PC-3 (cell line): ENCODE results near the gene NUTF2. TPM values are rescaled to one million over a fixed set of nuclear protein-coding genes. Genes with fewer than 3 reads are reported as not detected.

ENCODE experiments used
- ATAC-seq: fragments of 200-7000 bp; cut with Tn5 transposase; 2 replicates; pipeline ENCODE4 v1.9.1; 2020; ENCODE audit warnings: mild to moderate bottlenecking, moderate library complexity
- BruUV-seq: library from RNA; stranded (reverse); fragments of 400-500 nt; replicated peaks from 2 replicates; lab custom pipeline; 2021; lab: Mats Ljungman, UMichigan
- CTCF ChIA-PET: fragments of 300-600 bp; sonication (Branson Sonifier 250); formaldehyde crosslinking; loops from one replicate; lab custom pipeline; 2022; ENCODE audit warnings: antibody characterized with exemption; lab: Charles Lee
- POLR2A ChIA-PET: fragments of 300-600 bp; sonication (Branson Sonifier 250); formaldehyde crosslinking; loops from one replicate; lab custom pipeline; 2022; ENCODE audit warnings: antibody characterized with exemption; ENCODE audit not compliant: unreplicated experiment; lab: Charles Lee
- DNase-seq: peaks from one replicate; pipeline ENCODE4 v3.0.0-alpha.2; 2015
- H2AFZ ChIP-seq: fragments of 300-600 bp; sonication (generic); 2 replicates; pipeline ENCODE4 v1.6.0; 2016; ENCODE audit warnings: antibody characterized with exemption, low read length
- H3F3A ChIP-seq: fragments of 300-600 bp; sonication (generic); one replicate; pipeline ENCODE4 v1.6.0; 2017; ENCODE audit warnings: antibody characterized with exemption, low read length, control low read depth, mild to moderate bottlenecking; ENCODE audit not compliant: unreplicated experiment
- H3K27ac ChIP-seq: fragments of 300-600 bp; sonication (generic); 2 replicates; pipeline ENCODE4 v1.5.1; 2016; ENCODE audit warnings: mild to moderate bottlenecking, low read length
- H3K27me3 ChIP-seq: fragments of 300-600 bp; sonication (generic); 2 replicates; pipeline ENCODE4 v1.6.1; 2016; ENCODE audit warnings: low read length, mixed read lengths
- H3K36me3 ChIP-seq: fragments of 300-600 bp; sonication (generic); 2 replicates; pipeline ENCODE4 v1.6.1; 2016; ENCODE audit warnings: low read depth, mixed run types, low read length, mixed read lengths
- H3K4me1 ChIP-seq: fragments of 300-600 bp; sonication (generic); 2 replicates; pipeline ENCODE4 v1.5.1; 2016; ENCODE audit warnings: low read length; ENCODE audit not compliant: insufficient read depth
- H3K4me2 ChIP-seq: fragments of 300-600 bp; sonication (generic); 2 replicates; pipeline ENCODE4 v1.6.0; 2016; ENCODE audit warnings: low read length
- H3K4me3 ChIP-seq: fragments of 300-600 bp; sonication (generic); 2 replicates; pipeline ENCODE4 v1.5.1; 2016; ENCODE audit warnings: mild to moderate bottlenecking, low read length, mixed read lengths
- H3K79me2 ChIP-seq: fragments of 300-600 bp; sonication (generic); 2 replicates; pipeline ENCODE4 v1.6.1; 2017; ENCODE audit warnings: low read length, mixed read lengths
- H3K9ac ChIP-seq: fragments of 300-600 bp; sonication (generic); 2 replicates; pipeline ENCODE4 v1.6.0; 2016; ENCODE audit warnings: mild to moderate bottlenecking, low read length
- H3K9me2 ChIP-seq: fragments of 300-600 bp; sonication (generic); replicated peaks from 2 replicates; pipeline ENCODE4 v1.6.1; 2016; ENCODE audit warnings: mixed run types, low read length, mixed read lengths
- H3K9me3 ChIP-seq: fragments of 300-600 bp; sonication (generic); 2 replicates; pipeline ENCODE4 v1.6.1; 2016; ENCODE audit warnings: low read length, mixed read lengths
- H4K20me1 ChIP-seq: fragments of 300-600 bp; sonication (generic); 2 replicates; pipeline ENCODE4 v1.6.1; 2016; ENCODE audit warnings: low read length, mixed read lengths
- CTCF ChIP-seq: fragments of 300-600 bp; sonication (generic); conservative IDR thresholded peaks from 2 replicates; pipeline ENCODE4 v1.5.1; 2017; ENCODE audit warnings: antibody characterized with exemption, low read depth, mild to moderate bottlenecking, low read length
- EZH2 ChIP-seq: fragments of 300-600 bp; sonication (generic); IDR thresholded peaks from one replicate; pipeline ENCODE4 v1.6.1; 2017; ENCODE audit warnings: antibody characterized with exemption, mild to moderate bottlenecking, low read length; ENCODE audit not compliant: unreplicated experiment
- EZH2phosphoT487 ChIP-seq: fragments of 300-600 bp; sonication (generic); IDR thresholded peaks from 2 replicates; pipeline ENCODE4 v1.6.1; 2018; ENCODE audit warnings: mild to moderate bottlenecking, antibody characterized with exemption, low read length, borderline replicate concordance
- intact Hi-C: fragments of 100-400 bp; cut with micrococcal nuclease; formaldehyde crosslinking; loops from 2 replicates; pipeline ENCODE4 v1.9.0; 2023
- total RNA-seq: library from RNA; depleted of rRNA; stranded (reverse); fragments of >200 nt; gene quantifications from 2 replicates; pipeline ENCODE4 v1.2.3, GENCODE V29; 2014

Gene NUTF2
- total RNA-seq, 1 experiment from 2014 or later, result 167 TPM

- H3K9me2 ChIP-seq, result no peaks in the 10 kb centered on the region
- H3K36me3 ChIP-seq, result no peaks in the 10 kb centered on the region
- intact Hi-C loops, result no loop called here
- H3K9me3 ChIP-seq, result no peaks in the 10 kb centered on the region
- no peaks in the 10 kb centered on the region for H4K20me1 ChIP-seq
- H3K4me2 ChIP-seq, result no peak overlapping the region
- H3K79me2 ChIP-seq, result no peaks in the 10 kb centered on the region
- H3K27me3 ChIP-seq, result no peaks in the 10 kb centered on the region
- DNase-seq (no peak), ATAC-seq (no peak)
- no peak overlapping the region for H3K9ac ChIP-seq
- no peak for TF ChIP-seq CTCF
- TF ChIP-seq EZH2phosphoT487, result no peak
- no peak for TF ChIP-seq EZH2
- CTCF ChIA-PET, result no interaction called here
- H3F3A ChIP-seq, result no peaks in the 10 kb centered on the region
- POLR2A ChIA-PET, result no interaction called here
- H3K4me1 ChIP-seq, result no peaks in the 10 kb centered on the region
- no peak overlapping the region for H3K27ac ChIP-seq
- H2AFZ ChIP-seq, result no peak overlapping the region
- H3K4me3 ChIP-seq, result no peak overlapping the region
- no TSS peak for BruUV-seq
Observed at GRCh38 chr16:67822511-67822910, 24.2 kb upstream of the NUTF2 start.

- H3K4me3 ChIP-seq, result no peak overlapping the region
- no peaks in the 10 kb centered on the region for H3F3A ChIP-seq
- H3K27ac ChIP-seq, result no peak overlapping the region
- no peak for TF ChIP-seq EZH2
- TF ChIP-seq EZH2phosphoT487, result no peak
- TF ChIP-seq CTCF, result no peak
- no peaks in the 10 kb centered on the region for H4K20me1 ChIP-seq
- DNase-seq (no peak), ATAC-seq (no peak)
- H3K9ac ChIP-seq, result no peak overlapping the region
- intact Hi-C loops, result no loop called here
- H2AFZ ChIP-seq, result no peak overlapping the region
- no peaks in the 10 kb centered on the region for H3K9me2 ChIP-seq
- ChIA-PET POLR2A (interaction anchor here (0.6 kb wide), 1 partner anchor 9 kb away, joined by 5 read pairs; no protein-coding TSS in a partner anchor), CTCF (no interaction called here)
- H3K9me3 ChIP-seq, result no peaks in the 10 kb centered on the region
- no peaks in the 10 kb centered on the region for H3K4me1 ChIP-seq
- no peak overlapping the region for H3K4me2 ChIP-seq
- H3K79me2 ChIP-seq, result no peaks in the 10 kb centered on the region
- no TSS peak for BruUV-seq
- H3K36me3 ChIP-seq, result no peaks in the 10 kb centered on the region
- H3K27me3 ChIP-seq, result no peaks in the 10 kb centered on the region
Observed at GRCh38 chr16:67825119-67825518, 21.6 kb upstream of the NUTF2 start.

GRCh38 chr16:67825906-67826305 lies 20.8 kb upstream of the NUTF2 start:
- Histone ChIP-seq H4K20me1 (no peaks in the 10 kb centered on the region), H3K4me1 (no peaks in the 10 kb centered on the region), H3K36me3 (no peaks in the 10 kb centered on the region), H2AFZ (no peak overlapping the region), H3K79me2 (no peaks in the 10 kb centered on the region), H3K9me2 (no peaks in the 10 kb centered on the region), H3F3A (no peaks in the 10 kb centered on the region), H3K4me2 (no peak overlapping the region), H3K27me3 (no peaks in the 10 kb centered on the region), H3K9ac (no peak overlapping the region), H3K4me3 (no peak overlapping the region), H3K9me3 (no peaks in the 10 kb centered on the region), H3K27ac (no peak overlapping the region)
- intact Hi-C loops, result no loop called here
- CTCF ChIA-PET, result no interaction called here
- TF ChIP-seq EZH2phosphoT487 (no peak), EZH2 (no peak), CTCF (no peak)
- no TSS peak for BruUV-seq
- DNase-seq (no peak), ATAC-seq (no peak)
- POLR2A ChIA-PET, result no interaction called here
